GM20431 (cell line): ENCODE measurements around the gene ARRDC3.

ENCODE experiments used
- in situ Hi-C: fragments of 300-500 bp; cut with MseI, MboI; formaldehyde crosslinking; loops from one replicate; pipeline ENCODE4 v1.15.0; 2020; ENCODE audit warnings: low sequenced_read_pairs; ENCODE audit not compliant: unreplicated experiment

The ARRDC3 gene, protein sequence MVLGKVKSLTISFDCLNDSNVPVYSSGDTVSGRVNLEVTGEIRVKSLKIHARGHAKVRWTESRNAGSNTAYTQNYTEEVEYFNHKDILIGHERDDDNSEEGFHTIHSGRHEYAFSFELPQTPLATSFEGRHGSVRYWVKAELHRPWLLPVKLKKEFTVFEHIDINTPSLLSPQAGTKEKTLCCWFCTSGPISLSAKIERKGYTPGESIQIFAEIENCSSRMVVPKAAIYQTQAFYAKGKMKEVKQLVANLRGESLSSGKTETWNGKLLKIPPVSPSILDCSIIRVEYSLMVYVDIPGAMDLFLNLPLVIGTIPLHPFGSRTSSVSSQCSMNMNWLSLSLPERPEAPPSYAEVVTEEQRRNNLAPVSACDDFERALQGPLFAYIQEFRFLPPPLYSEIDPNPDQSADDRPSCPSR

DNA sequence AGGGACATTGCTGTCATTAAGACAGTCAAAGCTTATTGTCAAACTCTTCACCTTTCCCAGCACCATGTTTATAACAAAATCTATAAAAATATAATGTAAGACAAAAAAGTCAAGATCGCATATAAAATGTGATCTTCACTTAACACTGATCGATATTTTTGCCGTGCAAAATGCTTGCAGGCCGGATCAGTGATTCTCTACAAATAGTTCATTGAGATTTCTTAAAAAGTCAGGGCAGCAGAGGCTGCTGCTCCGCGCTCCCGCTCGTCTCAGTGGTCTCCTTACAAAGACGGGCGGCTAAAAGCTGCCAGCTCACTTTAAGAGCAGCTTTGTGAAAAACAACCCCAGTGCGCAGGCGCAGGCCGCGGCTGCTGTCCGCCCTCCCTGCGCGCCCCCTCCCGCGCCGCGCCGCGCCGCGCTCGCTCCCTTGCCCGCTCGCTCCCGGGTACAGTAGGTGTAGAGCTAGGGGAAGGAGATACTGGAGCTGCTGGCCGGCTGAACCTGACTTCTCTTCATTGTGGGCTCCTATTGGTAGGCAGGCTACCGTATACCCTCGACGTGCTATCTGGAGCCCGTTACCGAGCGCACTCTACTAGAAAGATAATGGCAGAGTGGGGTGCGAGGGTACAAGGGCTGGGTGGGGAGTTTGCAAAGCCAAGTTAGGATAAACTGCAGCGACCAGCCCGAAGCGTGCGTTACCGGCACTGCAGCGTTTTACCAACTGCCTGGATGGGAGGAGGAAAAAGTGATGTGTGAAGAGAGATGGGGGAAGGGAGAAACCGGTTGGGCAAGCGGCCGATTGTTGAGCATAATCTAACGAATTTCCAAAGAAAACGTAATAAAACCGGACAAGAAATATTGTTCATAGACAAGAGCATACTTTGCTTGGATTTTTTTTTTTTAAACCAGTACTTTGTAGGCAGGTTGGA is at the start of gene ARRDC3:
Gene ARRDC3, minus strand, starts transcription at position 291 of the 929 bp plus-strand sequence. Its CDS starts 225 bp downstream, at position 66.
- in situ Hi-C loops: loop anchor here (10.0 kb wide), 1 partner anchor 158 kb away; no protein-coding TSS in a partner anchor

GRCh38 chr5:91430949-91431348 is 47.8 kb upstream of the ARRDC3 start:
- in situ Hi-C loops: no loop called here

DNA sequence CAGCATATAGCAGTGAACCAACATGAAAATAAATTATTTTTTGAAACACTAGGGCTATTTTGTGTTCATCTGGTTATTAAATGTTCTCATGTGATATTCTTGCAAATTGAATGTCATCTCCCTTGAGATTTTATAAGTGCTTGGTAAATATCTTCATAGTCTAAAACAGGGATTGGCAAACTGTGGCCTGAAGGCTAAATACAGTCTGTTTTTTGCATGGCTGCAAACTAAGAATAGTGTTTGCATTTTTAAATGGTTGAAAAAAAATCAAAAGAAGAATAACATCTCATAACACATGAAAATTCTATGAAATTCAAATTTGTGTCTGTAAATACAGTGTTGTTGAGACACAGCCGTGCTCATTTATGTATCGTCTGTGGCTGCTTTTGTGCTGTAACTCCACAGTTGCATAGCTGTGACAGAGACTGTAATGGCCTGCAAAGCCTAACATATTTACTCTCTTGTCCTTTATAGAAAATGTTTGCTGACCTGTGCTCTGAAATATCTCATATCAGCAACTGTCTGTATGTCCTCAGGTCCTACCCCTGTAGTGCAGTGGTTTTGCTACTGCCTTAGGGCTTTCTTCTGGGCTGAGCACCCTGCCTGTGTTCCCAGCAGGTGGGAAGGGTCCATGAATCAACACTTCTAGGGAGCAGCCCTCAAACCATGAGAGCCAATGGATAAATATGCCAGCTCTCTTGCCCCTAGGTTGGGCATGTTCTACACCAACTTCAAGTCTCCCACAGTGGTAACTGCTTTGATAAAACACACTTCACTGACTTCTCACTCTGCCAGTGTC is 41.7 kb upstream of the ARRDC3 start:
- in situ Hi-C loops: loop anchor here (25.0 kb wide), 1 partner anchor 338 kb away; no protein-coding TSS in a partner anchor

DNA sequence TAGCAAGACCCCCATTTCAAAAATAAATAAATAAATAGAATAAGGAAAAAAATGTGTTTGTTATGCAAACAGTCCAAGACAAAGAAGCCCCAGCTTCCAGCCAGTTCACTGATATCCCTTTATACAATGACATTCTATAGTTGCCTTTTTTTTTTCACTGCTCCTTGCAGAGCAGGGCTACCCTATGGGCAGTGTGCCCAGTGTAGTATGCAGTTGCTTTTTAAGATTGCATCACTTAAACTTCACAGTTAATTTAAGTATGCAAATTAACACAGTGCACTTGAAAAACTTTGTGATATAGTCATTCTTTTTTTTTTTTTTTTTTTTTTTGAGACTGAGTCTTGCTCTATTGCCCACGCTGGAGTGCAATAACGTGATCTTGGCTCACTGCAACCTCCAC is 40.8 kb upstream of the ARRDC3 start:
- in situ Hi-C loops: loop anchor here (25.0 kb wide), 1 partner anchor 337 kb away; no protein-coding TSS in a partner anchor

DNA sequence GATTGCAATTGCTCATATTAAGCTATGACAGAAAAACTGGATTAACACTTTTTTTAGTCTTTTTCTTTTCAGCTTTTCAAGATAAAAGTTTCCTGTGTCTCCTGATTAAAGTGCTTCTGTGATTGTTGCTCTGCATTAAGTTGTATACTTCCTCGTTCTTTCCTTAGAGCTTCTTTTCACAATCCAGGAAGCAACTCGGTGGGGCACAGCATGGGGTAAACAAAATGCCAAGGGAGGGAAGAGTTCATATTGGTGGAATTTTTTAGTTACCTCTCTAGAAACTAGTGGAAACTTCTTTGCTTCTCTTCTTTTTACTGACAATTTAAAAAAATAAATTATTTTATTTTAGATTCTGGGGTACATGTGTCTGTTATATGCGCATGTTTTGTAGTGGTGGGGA is 37.8 kb upstream of the ARRDC3 start:
- in situ Hi-C loops: loop anchor here (25.0 kb wide), 1 partner anchor 334 kb away; no protein-coding TSS in a partner anchor

DNA sequence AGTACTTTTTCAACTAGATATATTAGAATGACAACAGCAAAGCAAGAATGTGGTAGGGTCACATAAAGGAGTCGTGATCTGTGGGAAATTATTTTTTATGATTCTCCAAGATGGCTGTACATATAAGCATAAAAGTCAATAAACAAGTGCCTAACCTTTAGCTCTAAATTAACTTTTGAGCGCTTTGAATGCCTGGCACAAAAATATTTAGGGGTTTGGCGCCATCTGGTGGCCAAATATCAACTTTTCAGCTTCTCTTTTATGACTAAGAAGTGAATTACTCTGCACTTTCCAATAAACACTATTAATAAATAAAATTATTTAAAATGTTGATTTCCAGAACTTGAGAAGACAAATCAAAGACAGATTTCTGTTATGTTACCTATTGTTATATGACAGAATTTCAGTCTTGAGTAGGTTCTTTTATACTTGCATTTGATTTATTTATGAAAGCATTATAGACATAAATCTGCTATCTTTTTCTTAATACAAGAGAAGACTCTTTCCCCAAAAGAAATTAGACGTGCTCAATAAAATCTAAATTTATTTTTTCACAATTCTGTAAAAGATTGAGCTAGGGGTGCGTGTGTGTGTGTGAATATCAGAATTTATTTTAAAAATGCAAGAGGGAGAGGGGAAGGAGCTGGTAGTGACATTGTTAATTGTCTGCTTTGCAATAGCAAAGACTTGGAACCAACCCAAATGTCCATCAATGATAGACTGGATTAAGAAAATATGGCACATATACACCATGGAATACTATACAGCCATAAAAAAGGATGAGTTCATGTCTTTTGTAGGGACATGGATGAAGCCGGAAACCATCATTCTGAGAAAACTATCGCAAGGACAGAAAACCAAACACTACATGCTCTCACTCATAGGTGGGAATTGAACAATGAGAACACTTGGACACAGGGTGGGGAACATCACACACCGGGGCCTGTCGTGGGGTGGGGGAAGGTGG is 36.7 kb upstream of the ARRDC3 start:
- in situ Hi-C loops: loop anchor here (25.0 kb wide), 1 partner anchor 333 kb away; no protein-coding TSS in a partner anchor

GRCh38 chr5:91419136-91419535 is 36.0 kb upstream of the ARRDC3 start:
- in situ Hi-C loops: loop anchor here (25.0 kb wide), 1 partner anchor 332 kb away; no protein-coding TSS in a partner anchor

- in situ Hi-C loops: loop anchor here (25.0 kb wide), 1 partner anchor 331 kb away; no protein-coding TSS in a partner anchor
These were observed 35.0 kb upstream of the ARRDC3 start for GRCh38 chr5:91418158-91418557.

- in situ Hi-C loops: loop anchor here (25.0 kb wide), 1 partner anchor 330 kb away; no protein-coding TSS in a partner anchor
These were observed 34.1 kb upstream of the ARRDC3 start for GRCh38 chr5:91417219-91417618.

GRCh38 chr5:91416491-91416890 is 33.4 kb upstream of the ARRDC3 start:
- in situ Hi-C loops: loop anchor here (25.0 kb wide), 1 partner anchor 329 kb away; no protein-coding TSS in a partner anchor

DNA sequence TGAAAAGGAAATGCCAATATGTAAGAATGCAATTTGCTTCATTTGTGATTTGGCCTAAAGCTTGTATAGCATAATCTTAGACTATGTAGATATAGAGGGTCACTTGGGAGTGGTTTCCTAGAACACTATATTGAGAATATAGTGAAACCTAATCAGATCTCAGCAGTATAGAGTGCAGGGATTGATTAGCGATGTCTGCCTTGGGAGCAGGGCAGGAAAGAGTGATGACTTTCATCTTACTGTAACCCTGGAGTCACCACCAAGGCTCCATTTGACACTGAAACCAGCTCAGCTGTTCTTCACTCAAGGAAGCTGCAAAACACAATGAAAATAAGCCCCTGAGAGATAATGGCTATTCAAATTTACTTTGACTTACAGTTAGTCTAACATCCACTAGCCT is 26.2 kb upstream of the ARRDC3 start:
- in situ Hi-C loops: loop anchor here (25.0 kb wide), 1 partner anchor 322 kb away; no protein-coding TSS in a partner anchor

GRCh38 chr5:91408710-91409109 is 25.6 kb upstream of the ARRDC3 start:
- in situ Hi-C loops: loop anchor here (25.0 kb wide), 1 partner anchor 321 kb away; no protein-coding TSS in a partner anchor

- in situ Hi-C loops: loop anchor here (25.0 kb wide), 1 partner anchor 320 kb away; no protein-coding TSS in a partner anchor
These were observed 24.1 kb upstream of the ARRDC3 start for GRCh38 chr5:91407204-91407603.

GRCh38 chr5:91403438-91403837 is 20.3 kb upstream of the ARRDC3 start:
- in situ Hi-C loops: loop anchor here (25.0 kb wide), 1 partner anchor 316 kb away; no protein-coding TSS in a partner anchor

DNA sequence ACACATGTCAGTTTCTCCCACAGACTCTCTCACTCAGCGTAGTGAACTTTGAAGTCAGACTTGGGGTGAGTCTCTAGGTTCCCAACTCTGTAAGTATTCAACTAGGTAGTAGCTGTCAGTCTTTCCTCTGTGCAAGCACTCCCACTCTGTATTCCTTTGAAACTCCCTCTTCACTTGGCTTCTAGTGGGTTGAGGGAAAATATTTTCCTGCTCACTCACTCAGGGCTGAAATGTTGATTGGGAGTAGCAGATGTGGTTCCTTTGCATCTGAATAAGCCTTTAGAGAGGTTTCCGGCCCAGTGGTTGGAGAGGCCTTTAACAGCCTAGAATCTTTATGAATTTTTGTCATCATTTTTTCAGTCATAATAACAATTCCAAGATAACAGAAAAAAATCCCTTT is 18.1 kb upstream of the ARRDC3 start:
- in situ Hi-C loops: loop anchor here (25.0 kb wide), 1 partner anchor 314 kb away; no protein-coding TSS in a partner anchor

- in situ Hi-C loops: no loop called here
These were observed 14.7 kb upstream of the ARRDC3 start for GRCh38 chr5:91397791-91398190.

GRCh38 chr5:91390268-91390667 is 7.2 kb upstream of the ARRDC3 start:
- in situ Hi-C loops: no loop called here

DNA sequence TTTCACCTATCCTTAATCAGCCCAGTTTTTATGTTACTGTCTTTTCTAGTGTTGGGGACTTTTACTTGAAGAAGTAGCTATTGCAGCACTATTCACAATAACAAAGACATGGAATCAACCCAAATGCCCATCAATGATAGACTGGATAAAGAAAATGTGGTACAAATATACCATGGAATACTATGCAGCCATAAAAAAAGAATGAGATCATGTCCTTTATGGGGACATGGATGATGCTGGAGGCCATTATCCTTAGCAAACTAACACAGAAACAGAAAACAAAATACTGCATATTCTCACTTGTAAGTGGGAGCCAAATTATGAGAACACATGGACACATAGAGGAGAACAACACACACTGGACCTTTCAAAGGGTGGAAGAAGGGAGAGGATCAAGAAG is 6.4 kb upstream of the ARRDC3 start:
- in situ Hi-C loops: loop anchor here (10.0 kb wide), 1 partner anchor 165 kb away; no protein-coding TSS in a partner anchor
